Suprapubic skin (tissue), 4 donors: ENCODE results near the gene ELL. TPM values are rescaled to one million over a fixed set of nuclear protein-coding genes. Genes with fewer than 3 reads are reported as not detected.
A peak's percentile ranks its signal among the peaks of the same experiment; 100 is the strongest.

Experiments
- DNase-seq, 2 donors: peaks; one replicate each; pipeline ENCODE4 v3.0.0-alpha.2; 2019; ENCODE audit warnings: low spot score in 2 of 2
- H3K27ac ChIP-seq: fragments of 200-600 bp; sonication (generic); one replicate; pipeline ENCODE4 v1.5.1; 2019
- H3K27me3 ChIP-seq: fragments of 200-600 bp; sonication (generic); one replicate; pipeline ENCODE4 v1.5.1; 2019
- H3K36me3 ChIP-seq: fragments of 200-600 bp; sonication (generic); one replicate; pipeline ENCODE4 v1.5.1; 2019
- H3K4me1 ChIP-seq: fragments of 200-600 bp; sonication (generic); one replicate; pipeline ENCODE4 v1.5.1; 2019
- H3K4me3 ChIP-seq: fragments of 200-600 bp; sonication (generic); one replicate; pipeline ENCODE4 v1.5.1; 2019; ENCODE audit warnings: mild to moderate bottlenecking
- H3K9me3 ChIP-seq: fragments of 200-600 bp; sonication (generic); one replicate; pipeline ENCODE4 v1.5.1; 2019
- CTCF ChIP-seq, 2 donors: fragments of 200-600 bp in 1 of 2; fragments of 450-650 bp in 1 of 2; sonication (generic) in 1 of 2; IDR thresholded peaks; one replicate each; pipeline ENCODE4 v1.5.1; 2016 to 2019; ENCODE audit warnings: antibody characterized with exemption in 2 of 2, mild to moderate bottlenecking in 1 of 2, moderate library complexity in 1 of 2
- EP300 ChIP-seq: sonication (generic); formaldehyde crosslinking; IDR thresholded peaks from one replicate; pipeline ENCODE4 v1.6.1; 2017; ENCODE audit warnings: antibody characterized with exemption
- POLR2A ChIP-seq, 2 donors: fragments of 450-650 bp; IDR thresholded peaks; one replicate each; pipeline ENCODE4 v1.6.1; 2017; ENCODE audit warnings: antibody characterized with exemption in 2 of 2, mild to moderate bottlenecking in 2 of 2, moderate library complexity in 2 of 2
- POLR2AphosphoS5 ChIP-seq, 3 donors: sonication (generic); formaldehyde crosslinking; IDR thresholded peaks; one replicate each; pipeline ENCODE4 v1.6.1; 2017; ENCODE audit warnings: antibody characterized with exemption in 3 of 3
- WGBS: methylation state at CpG from one replicate; pipeline ENCODE4 v1.1.5; 2018; 5-methylcytosine and 5-hydroxymethylcytosine counted together
- total RNA-seq, 4 donors: library from RNA; depleted of rRNA; stranded (reverse); fragments of >200 nt; gene quantifications; one replicate each; pipeline ENCODE4 v1.1.0, GENCODE V29; 2016

ELL gene
- total RNA-seq, 4 donors from 2014 or later: 27.0 to 59.5 (median 36.9) TPM

GRCh38 chr19:18514800-18515682 is 6.8 kb downstream of the ELL start:
- Histone ChIP-seq H3K27ac (peak overlapping the region; percentile 47), H3K9me3 (no peaks in the 10 kb centered on the region), H3K36me3 (no peaks in the 10 kb centered on the region), H3K4me3 (no peak overlapping the region), H3K27me3 (no peaks in the 10 kb centered on the region), H3K4me1 (peaks cover 65% of the 10 kb centered on the region)
- peak in 1 of 2 donors; percentile 92 for DNase-seq
- WGBS: 68% methylated on average over 10 of the region's 17 CpGs
- TF ChIP-seq CTCF (IDR thresholded peaks at IDR 0.05): no peak
- TF ChIP-seq POLR2A (IDR thresholded peaks at IDR 0.05): no peak
- no peak for TF ChIP-seq EP300
- TF ChIP-seq POLR2AphosphoS5 (IDR thresholded peaks at IDR 0.05): no peak

GRCh38 chr19:18513868-18514267 is 8.0 kb downstream of the ELL start:
- no peaks in the 10 kb centered on the region for H3K36me3 ChIP-seq
- DNase-seq: peak in 1 of 2 donors; percentile 87
- peak overlapping the region; percentile 37 for H3K27ac ChIP-seq
- H3K9me3 ChIP-seq: no peaks in the 10 kb centered on the region
- peaks cover 63% of the 10 kb centered on the region for H3K4me1 ChIP-seq
- WGBS: 66% methylated on average over 11 of the region's 11 CpGs
- TF ChIP-seq CTCF (IDR thresholded peaks at IDR 0.05) (no peak), POLR2A (IDR thresholded peaks at IDR 0.05) (no peak), EP300 (no peak), POLR2AphosphoS5 (IDR thresholded peaks at IDR 0.05) (no peak)
- no peaks in the 10 kb centered on the region for H3K27me3 ChIP-seq
- H3K4me3 ChIP-seq: no peak overlapping the region

GRCh38 chr19:18510216-18510615 is 11.7 kb downstream of the ELL start:
- Histone ChIP-seq H3K4me1 (peaks cover 71% of the 10 kb centered on the region), H3K4me3 (no peak overlapping the region), H3K36me3 (no peaks in the 10 kb centered on the region), H3K27me3 (no peaks in the 10 kb centered on the region), H3K9me3 (no peaks in the 10 kb centered on the region), H3K27ac (no peak overlapping the region)
- no peak for TF ChIP-seq POLR2AphosphoS5 (IDR thresholded peaks at IDR 0.05)
- no peak for TF ChIP-seq CTCF (IDR thresholded peaks at IDR 0.05)
- no peak for TF ChIP-seq POLR2A (IDR thresholded peaks at IDR 0.05)
- WGBS: 89% methylated on average over 8 of the region's 8 CpGs
- no peak for DNase-seq

- WGBS: 86% methylated on average over 7 of the region's 7 CpGs
- H3K9me3 ChIP-seq: no peaks in the 10 kb centered on the region
- H3K27me3 ChIP-seq: no peaks in the 10 kb centered on the region
- TF ChIP-seq CTCF (IDR thresholded peaks at IDR 0.05) (no peak), EP300 (no peak), POLR2A (IDR thresholded peaks at IDR 0.05) (no peak), POLR2AphosphoS5 (IDR thresholded peaks at IDR 0.05) (no peak)
- H3K27ac ChIP-seq: no peak overlapping the region
- no peak for DNase-seq
- peaks cover 71% of the 10 kb centered on the region for H3K4me1 ChIP-seq
- H3K4me3 ChIP-seq: no peak overlapping the region
- H3K36me3 ChIP-seq: no peaks in the 10 kb centered on the region
Measured at GRCh38 chr19:18508585-18508984, 13.3 kb downstream of the ELL start.

- H3K27ac ChIP-seq: peak overlapping the region; percentile 46
- no peaks in the 10 kb centered on the region for H3K27me3 ChIP-seq
- DNase-seq: no peak
- TF ChIP-seq CTCF (IDR thresholded peaks at IDR 0.05): no peak
- TF ChIP-seq EP300: no peak
- no peak for TF ChIP-seq POLR2A (IDR thresholded peaks at IDR 0.05)
- TF ChIP-seq POLR2AphosphoS5 (IDR thresholded peaks at IDR 0.05): no peak
- no peaks in the 10 kb centered on the region for H3K36me3 ChIP-seq
- H3K4me3 ChIP-seq: no peak overlapping the region
- WGBS: 57% methylated on average over 8 of the region's 11 CpGs
- H3K4me1 ChIP-seq: peaks cover 71% of the 10 kb centered on the region
- no peaks in the 10 kb centered on the region for H3K9me3 ChIP-seq
Measured at GRCh38 chr19:18507727-18508440, 14.0 kb downstream of the ELL start.
